KBM-7 (cell line): ENCODE results near the gene ZNF18.
"Not testable (repeated sequence)": the region's sequence is repeated elsewhere in the genome, so short reads cannot be mapped to it uniquely, and the experiment has no call there.

Source experiments
- DNase-seq: peaks from one replicate; pipeline ENCODE4 v3.0.0-alpha.2; 2015
- in situ Hi-C: fragments of 300-500 bp; cut with MboI; formaldehyde crosslinking; loops from 2 replicates; pipeline ENCODE4 v1.14.3; 2020; ENCODE audit warnings: low sequenced_read_pairs, low pct_unique_long_range_greater_than_20kb, mixed read lengths

ZNF18 gene

GRCh38 chr17:11990363-11990983 is 6.8 kb downstream of the ZNF18 start:
- no peak for DNase-seq
- in situ Hi-C loops, result no loop called here

GRCh38 chr17:11986942-11987329 is 10.3 kb downstream of the ZNF18 start:
- in situ Hi-C loops, result no loop called here
- peak; percentile 44 for DNase-seq

- DNase-seq, result no peak
- in situ Hi-C loops, result no loop called here
Observed at GRCh38 chr17:11986179-11986941, 10.9 kb downstream of the ZNF18 start.

- DNase-seq, result no peak
- in situ Hi-C loops, result no loop called here
Observed at GRCh38 chr17:11981862-11982261, 15.4 kb downstream of the ZNF18 start.

- in situ Hi-C loops, result no loop called here
- DNase-seq, result peak; percentile 9
Observed at GRCh38 chr17:11980813-11981212, 16.5 kb downstream of the ZNF18 start.

- in situ Hi-C loops, result no loop called here
- no peak for DNase-seq
Observed at GRCh38 chr17:11979795-11980194, 17.5 kb downstream of the ZNF18 start.

- in situ Hi-C loops, result not testable (repeated sequence)
Observed at GRCh38 chr17:11972741-11973140, 24.5 kb downstream of the ZNF18 start.

GRCh38 chr17:11969565-11969964 is 27.7 kb downstream of the ZNF18 start:
- no peak for DNase-seq
- in situ Hi-C loops, result no loop called here

More at GRCh38 chr17:11972741-11973140, 24.5 kb downstream of the ZNF18 start:
- not testable (repeated sequence) for DNase-seq

- in situ Hi-C loops, result no loop called here
Observed at GRCh38 chr17:11954936-11955335, 42.3 kb downstream of the ZNF18 start.

GRCh38 chr17:11953924-11954323 is 43.4 kb downstream of the ZNF18 start:
- in situ Hi-C loops, result no loop called here

More at GRCh38 chr17:11954936-11955335, 42.3 kb downstream of the ZNF18 start:
- no peak for DNase-seq

GRCh38 chr17:11952610-11953009 is 44.7 kb downstream of the ZNF18 start:
- no peak for DNase-seq
- in situ Hi-C loops, result no loop called here

More at GRCh38 chr17:11953924-11954323, 43.4 kb downstream of the ZNF18 start:
- no peak for DNase-seq

- DNase-seq, result no peak
- in situ Hi-C loops, result no loop called here
Observed at GRCh38 chr17:11950771-11951519, 46.3 kb downstream of the ZNF18 start.

GRCh38 chr17:11949571-11949970 is 47.7 kb downstream of the ZNF18 start:
- in situ Hi-C loops, result not testable (repeated sequence)

GRCh38 chr17:11948789-11949188 is 48.5 kb downstream of the ZNF18 start:
- DNase-seq, result no peak

More at GRCh38 chr17:11949571-11949970, 47.7 kb downstream of the ZNF18 start:
- not testable (repeated sequence) for DNase-seq

GRCh38 chr17:11944587-11944986 is 52.7 kb downstream of the ZNF18 start:
- no peak for DNase-seq
- in situ Hi-C loops, result no loop called here

More at GRCh38 chr17:11948789-11949188, 48.5 kb downstream of the ZNF18 start:
- in situ Hi-C loops, result no loop called here

GRCh38 chr17:11943759-11944347 is 53.4 kb downstream of the ZNF18 start:
- no peak for DNase-seq
- in situ Hi-C loops, result no loop called here

- in situ Hi-C loops, DNase-seq: not testable (repeated sequence)
Observed at GRCh38 chr17:11943086-11943485, 54.2 kb downstream of the ZNF18 start.

- no peak for DNase-seq
- in situ Hi-C loops, result no loop called here
Observed at GRCh38 chr17:11940904-11941303, 56.4 kb downstream of the ZNF18 start.

GRCh38 chr17:11935734-11936406 is 61.4 kb downstream of the ZNF18 start:
- in situ Hi-C loops, result no loop called here
- peak; percentile 61 for DNase-seq
